HG03045 (cell line): ENCODE measurements around the gene SMCP.

ENCODE experiments used
- ATAC-seq: cut with Tn5 transposase; IDR thresholded peaks from one replicate; pipeline ENCODE4 v1.9.1; 2021; ENCODE audit warnings: mild to moderate bottlenecking, moderate library complexity; ENCODE audit not compliant: unreplicated experiment

Gene SMCP

DNA sequence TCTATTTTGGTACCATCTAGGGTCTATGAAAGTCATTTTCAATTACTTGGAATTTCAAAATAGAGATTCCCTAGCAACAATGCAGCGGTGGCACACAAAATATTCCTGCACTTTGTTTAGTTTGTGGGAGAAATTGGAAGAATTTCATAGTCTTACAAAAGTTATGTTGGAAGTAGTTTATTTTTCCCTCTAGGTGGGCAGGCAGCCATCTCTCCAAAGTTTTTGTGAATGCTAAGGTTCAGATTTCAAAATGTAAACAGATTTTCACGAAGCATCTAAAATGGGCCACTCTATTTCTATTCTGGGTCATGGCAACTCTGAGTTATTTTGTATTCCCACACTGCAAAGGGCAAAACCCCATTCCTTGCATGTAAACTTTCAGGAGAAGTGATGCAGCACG, 8.0 kb downstream of the SMCP start:
- ATAC-seq = no peak

GRCh38 chr1:152886758-152887409, 8.8 kb downstream of the SMCP start:
- ATAC-seq = no peak

DNA sequence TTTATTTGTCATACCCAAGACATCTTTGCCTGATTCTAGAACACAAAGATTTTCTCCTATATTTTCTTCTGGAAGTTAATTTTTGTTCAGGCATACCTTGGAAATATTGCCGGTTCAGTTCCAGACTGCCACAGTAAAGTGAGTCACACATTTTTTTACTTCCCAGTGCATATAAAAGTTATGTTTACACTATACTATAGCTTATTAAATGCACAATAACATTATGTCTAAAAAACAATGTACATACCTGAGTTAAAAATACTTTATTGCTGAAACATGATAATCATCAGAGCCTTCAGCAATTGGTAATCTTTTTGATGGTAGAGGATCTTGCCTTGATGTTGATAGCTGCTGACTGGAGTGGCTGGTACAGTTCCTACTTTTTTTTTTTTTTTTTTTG, 10.0 kb downstream of the SMCP start:
- no peak for ATAC-seq

GRCh38 chr1:152899027-152899426, 20.9 kb downstream of the SMCP start:
- no peak for ATAC-seq

- ATAC-seq = no peak
Measured at GRCh38 chr1:152899883-152900282, 21.8 kb downstream of the SMCP start.

DNA sequence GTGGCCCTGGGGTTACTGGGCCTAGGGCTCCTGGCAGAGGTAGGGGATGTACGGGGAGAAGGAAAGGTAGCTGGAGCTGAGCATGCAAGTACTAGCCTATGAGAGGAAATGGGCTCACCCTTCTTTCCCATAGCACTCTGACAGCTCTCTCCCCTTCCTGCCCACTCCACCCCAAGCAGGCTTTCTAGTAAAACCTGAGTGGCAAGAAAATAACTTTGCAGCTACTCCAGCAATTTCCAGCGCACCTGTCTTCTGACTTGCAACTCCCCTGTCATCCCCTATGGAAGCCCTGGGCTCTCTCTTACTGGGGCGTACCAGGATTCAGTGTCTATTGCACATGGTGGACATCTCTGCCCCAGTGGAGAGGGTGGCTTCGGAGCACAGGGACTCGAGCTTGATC, 23.5 kb downstream of the SMCP start:
- no peak for ATAC-seq

DNA sequence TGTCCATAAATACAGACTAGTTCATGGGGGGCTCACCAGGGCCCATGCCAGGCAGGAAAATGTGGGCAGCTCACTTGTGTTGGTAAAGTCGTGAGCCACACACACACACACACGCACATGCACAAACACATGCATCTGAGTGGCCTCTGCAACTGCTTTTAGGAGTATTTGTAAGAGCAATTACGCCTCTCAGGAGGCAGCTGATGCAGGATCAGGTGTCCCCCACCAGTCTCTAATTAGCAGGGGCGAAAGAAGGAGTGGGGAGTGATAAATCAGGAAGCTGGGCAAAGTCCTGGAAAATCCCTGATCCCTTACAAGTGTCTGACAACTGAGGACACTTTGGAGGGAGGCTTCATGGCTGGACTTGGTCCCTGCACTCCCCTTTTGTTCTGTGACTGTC, 24.5 kb downstream of the SMCP start:
- ATAC-seq = no peak

- no peak for ATAC-seq
Measured at GRCh38 chr1:152904688-152905440, 26.7 kb downstream of the SMCP start.

- ATAC-seq = no peak
Measured at GRCh38 chr1:152906023-152906565, 28.0 kb downstream of the SMCP start.

GRCh38 chr1:152907686-152908601, 29.8 kb downstream of the SMCP start, which contains the start of gene IVL:
Gene IVL (plus strand): TSS chr1:152908546. CDS start chr1:152909798, 1,252 bp downstream.
- ATAC-seq = no peak

DNA sequence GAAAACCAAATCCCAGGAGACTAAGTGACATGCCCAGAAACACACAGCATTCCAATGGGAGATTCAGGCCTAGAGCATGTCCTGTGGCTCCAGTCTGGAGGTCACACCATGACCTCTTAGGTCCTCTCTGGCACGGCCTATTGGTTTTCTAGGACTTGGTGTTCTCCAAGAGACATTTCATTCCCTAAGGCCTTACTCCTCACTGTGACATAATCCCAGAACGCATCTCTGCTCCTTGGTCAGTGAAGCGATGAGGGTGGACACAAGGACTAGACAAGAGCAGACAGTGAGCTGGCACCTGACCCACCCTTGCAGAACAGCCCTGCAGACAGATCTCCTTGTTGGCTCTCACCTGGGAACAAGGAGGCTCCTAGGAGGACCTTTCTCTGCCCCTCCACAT, 31.1 kb downstream of the SMCP start:
- ATAC-seq = no peak

DNA sequence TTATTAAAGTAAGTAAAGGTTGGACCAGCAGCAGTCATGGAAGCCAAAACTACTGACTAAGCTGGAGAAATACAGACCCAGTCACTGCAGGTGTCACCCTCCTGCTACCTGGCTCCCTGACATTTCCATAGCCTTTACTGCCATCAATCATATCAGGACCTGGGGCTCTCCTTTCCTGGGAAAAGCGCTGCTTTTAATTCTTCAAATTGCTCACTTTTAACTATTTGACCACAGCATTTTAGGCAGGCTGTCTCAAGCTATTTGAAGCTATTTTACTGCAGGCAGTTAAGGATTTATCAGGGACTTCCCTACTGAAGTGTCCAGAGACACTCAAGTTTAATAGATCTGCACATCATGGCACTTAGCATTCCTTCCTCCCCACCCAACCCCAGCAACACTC, 34.3 kb downstream of the SMCP start:
- ATAC-seq = no peak

DNA sequence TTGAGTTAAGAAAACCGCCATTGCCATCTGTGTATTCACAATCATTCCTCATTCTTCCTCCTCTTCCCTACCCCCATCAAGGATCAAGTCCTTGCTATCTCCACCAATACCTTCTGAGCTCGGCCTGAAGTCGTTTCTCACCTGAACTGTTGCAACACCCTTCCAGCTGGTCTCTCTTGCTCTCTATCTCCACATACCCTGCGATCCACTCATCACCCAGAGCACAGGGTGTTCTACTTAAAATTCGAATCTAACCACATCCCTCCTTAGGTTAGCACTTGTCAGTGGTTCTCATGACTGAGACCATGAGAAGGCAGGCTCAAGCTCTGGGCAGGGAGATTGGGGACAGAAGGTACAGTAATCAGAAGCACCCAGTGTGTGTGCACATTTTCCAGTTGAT, 34.8 kb downstream of the SMCP start:
- no peak for ATAC-seq

- no peak for ATAC-seq
Measured at GRCh38 chr1:152917794-152918193, 39.7 kb downstream of the SMCP start.

DNA sequence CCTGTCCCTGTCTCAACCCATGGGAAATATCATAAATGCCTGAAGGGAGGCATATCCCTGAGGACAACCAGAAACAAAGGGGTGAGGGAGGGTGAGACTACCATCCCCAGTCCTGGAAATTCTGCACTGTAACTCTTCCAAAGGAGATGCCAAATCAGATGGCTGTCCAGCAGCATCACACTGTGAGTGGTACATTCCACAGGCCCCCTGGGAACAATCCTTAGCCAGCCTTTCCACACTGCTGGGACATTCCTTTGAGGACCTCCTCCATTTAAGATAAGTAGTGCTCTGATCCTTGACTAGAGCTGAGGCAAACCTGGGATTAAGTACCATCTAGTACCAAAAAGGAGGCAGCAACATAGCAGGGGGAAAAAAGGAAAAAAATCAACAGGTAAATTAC, 40.9 kb downstream of the SMCP start:
- ATAC-seq = no peak

DNA sequence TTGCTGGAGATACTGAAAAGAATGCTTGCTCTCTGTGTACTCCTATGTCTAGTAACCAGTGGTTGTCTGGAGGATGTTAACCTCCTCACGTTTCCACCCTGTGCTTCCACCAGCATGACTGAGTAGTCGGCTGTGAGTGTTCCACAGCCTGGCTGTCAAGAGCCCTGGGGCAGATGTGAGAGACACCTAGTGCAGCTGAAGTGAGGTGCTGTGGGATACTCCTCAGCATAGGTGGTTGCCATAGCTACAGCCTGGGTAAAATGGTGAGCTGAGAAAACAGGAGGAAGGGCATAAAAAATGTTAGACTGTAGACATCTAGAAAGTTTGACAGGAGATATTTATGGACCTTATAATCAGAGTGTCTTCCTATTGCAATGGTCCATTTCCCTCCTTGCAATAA, 46.1 kb downstream of the SMCP start:
- ATAC-seq = no peak

GRCh38 chr1:152926091-152926490, 48.0 kb downstream of the SMCP start:
- ATAC-seq = no peak

GRCh38 chr1:152928671-152929070, 50.5 kb downstream of the SMCP start:
- no peak for ATAC-seq

DNA sequence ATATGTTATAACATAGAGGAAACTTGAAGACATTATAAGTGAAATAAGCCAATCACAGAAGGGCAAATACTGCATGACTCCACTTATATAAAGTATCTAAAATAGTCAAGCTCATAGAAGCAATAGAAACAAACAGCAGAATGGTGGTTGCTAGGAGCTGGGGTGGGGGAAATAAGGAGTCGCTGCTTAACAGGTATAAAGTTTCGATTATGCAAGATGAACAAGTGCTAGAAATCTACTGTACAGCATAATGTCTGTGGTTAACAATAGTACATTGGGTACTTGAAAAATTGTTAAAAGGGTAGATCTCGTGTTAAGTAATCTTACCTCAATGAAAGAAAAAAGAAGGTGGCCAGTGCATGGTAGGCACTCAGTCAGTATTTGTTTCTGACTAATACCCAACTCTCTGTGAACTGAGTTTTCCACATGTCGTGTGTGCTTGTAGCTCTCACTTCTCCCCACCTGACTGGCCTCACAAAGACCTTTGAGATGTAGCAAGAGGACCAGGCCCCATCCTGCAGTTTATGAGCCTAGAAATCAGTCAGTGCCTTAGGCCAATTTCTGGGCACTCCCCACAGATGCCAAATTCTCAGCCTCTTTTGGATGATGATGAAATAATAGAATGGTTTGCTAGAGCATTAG, 54.2 kb downstream of the SMCP start:
- ATAC-seq = no peak

DNA sequence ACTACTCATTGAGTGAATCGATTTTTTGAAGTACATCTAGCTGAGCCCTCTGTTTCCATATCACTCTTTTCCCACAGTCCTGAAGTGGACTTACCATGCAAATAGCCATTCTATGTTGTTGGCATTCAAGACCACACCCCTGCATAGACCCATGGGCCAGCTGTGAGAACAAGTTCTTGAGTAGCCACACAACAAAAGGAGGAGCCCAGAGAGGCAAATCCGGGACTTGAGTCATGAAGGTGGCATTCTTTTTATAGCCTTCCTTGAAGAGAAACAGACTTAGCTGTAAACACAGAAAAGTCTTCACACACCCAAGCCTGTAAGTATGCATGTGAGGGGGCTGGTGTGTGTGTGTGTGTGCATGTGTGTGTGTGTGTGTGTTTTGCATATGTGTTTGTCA, 55.1 kb downstream of the SMCP start:
- no peak for ATAC-seq
